H9 (cell line): Measurements from ENCODE around the gene ATXN3. TPM values are rescaled to one million over a fixed set of nuclear protein-coding genes. Genes with fewer than 3 reads are reported as not detected.
A peak's percentile ranks its signal among the peaks of the same experiment; 100 is the strongest.

ENCODE experiments used
- DNase-seq: peaks from one replicate; pipeline ENCODE4 v3.0.0-alpha.2; 2017
- H2AFZ ChIP-seq: one replicate; pipeline ENCODE4 v1.6.1; 2013; ENCODE audit warnings: mild to moderate bottlenecking, low read length, control low read depth, moderate library complexity
- H2AK5ac ChIP-seq: 2 replicates; pipeline ENCODE4 v1.6.1; 2013; ENCODE audit warnings: low read length, control low read depth, mixed read lengths; ENCODE audit not compliant: insufficient read length
- H2BK120ac ChIP-seq: one replicate; pipeline ENCODE4 v1.6.1; 2013; ENCODE audit warnings: low read depth, mild to moderate bottlenecking, low read length, control low read depth, inconsistent platforms; ENCODE audit not compliant: poor library complexity, severe bottlenecking
- H2BK12ac ChIP-seq: 2 replicates; pipeline ENCODE4 v1.6.1; 2013; ENCODE audit warnings: low read length, control low read depth, mixed read lengths, low read depth; ENCODE audit not compliant: insufficient read length
- H2BK15ac ChIP-seq: 2 replicates; pipeline ENCODE4 v1.6.1; 2013; ENCODE audit warnings: low read depth, low read length, control low read depth
- H2BK20ac ChIP-seq: one replicate; pipeline ENCODE4 v1.6.1; 2013; ENCODE audit warnings: low read depth, mild to moderate bottlenecking, low read length, control low read depth, inconsistent platforms; ENCODE audit not compliant: poor library complexity, severe bottlenecking
- H2BK5ac ChIP-seq: 2 replicates; pipeline ENCODE4 v1.6.1; 2013; ENCODE audit warnings: low read length, control low read depth, mixed read lengths; ENCODE audit not compliant: insufficient read length
- H3K14ac ChIP-seq: 2 replicates; pipeline ENCODE4 v1.6.1; 2013; ENCODE audit warnings: low read length, control low read depth; ENCODE audit not compliant: insufficient read depth
- H3K18ac ChIP-seq: 2 replicates; pipeline ENCODE4 v1.6.1; 2013; ENCODE audit warnings: low read depth, mild to moderate bottlenecking, mixed read lengths, low read length, control low read depth; ENCODE audit not compliant: insufficient read length
- H3K23ac ChIP-seq: 2 replicates; pipeline ENCODE4 v1.6.1; 2013; ENCODE audit warnings: low read length, control low read depth, mixed read lengths, low read depth; ENCODE audit not compliant: insufficient read length
- H3K23me2 ChIP-seq: 2 replicates; pipeline ENCODE4 v1.6.1; 2013; ENCODE audit warnings: low read depth, mild to moderate bottlenecking, mixed read lengths, low read length, control low read depth; ENCODE audit not compliant: insufficient read length, poor library complexity, severe bottlenecking
- H3K27ac ChIP-seq: 2 replicates; pipeline ENCODE4 v1.5.1; 2013; ENCODE audit warnings: low read length, control low read depth, mixed read lengths, low read depth; ENCODE audit not compliant: insufficient read length
- H3K27me3 ChIP-seq: 2 replicates; pipeline ENCODE4 v1.6.1; 2013; ENCODE audit warnings: low read length, control low read depth, inconsistent platforms; ENCODE audit not compliant: insufficient read depth
- H3K4ac ChIP-seq: 2 replicates; pipeline ENCODE4 v1.6.1; 2013; ENCODE audit warnings: low read depth, mild to moderate bottlenecking, control low read depth, inconsistent platforms, low read length, moderate library complexity
- H3K4me1 ChIP-seq: 2 replicates; pipeline ENCODE4 v1.6.1; 2013; ENCODE audit warnings: low read length, control low read depth, inconsistent platforms; ENCODE audit not compliant: insufficient read depth
- H3K4me2 ChIP-seq: 2 replicates; pipeline ENCODE4 v1.6.1; 2013; ENCODE audit warnings: low read length, control low read depth, mixed read lengths; ENCODE audit not compliant: insufficient read length, insufficient read depth
- H3K56ac ChIP-seq: 2 replicates; pipeline ENCODE4 v1.6.1; 2013; ENCODE audit warnings: low read depth, mild to moderate bottlenecking, mixed read lengths, low read length, control low read depth; ENCODE audit not compliant: insufficient read length
- H3K79me1 ChIP-seq: 2 replicates; pipeline ENCODE4 v1.6.1; 2013; ENCODE audit warnings: low read depth, mild to moderate bottlenecking, moderate library complexity, low read length, control low read depth, inconsistent platforms; ENCODE audit not compliant: insufficient read depth, poor library complexity, severe bottlenecking
- H3K79me2 ChIP-seq: 2 replicates; pipeline ENCODE4 v1.6.1; 2013; ENCODE audit warnings: low read length, control low read depth, inconsistent platforms; ENCODE audit not compliant: insufficient read depth
- H3K9ac ChIP-seq: 2 replicates; pipeline ENCODE4 v1.6.1; 2013; ENCODE audit warnings: low read length, control low read depth, mixed read lengths; ENCODE audit not compliant: insufficient read length; ENCODE audit errors: extremely low read depth
- H3K9me3 ChIP-seq: one replicate; pipeline ENCODE4 v1.6.1; 2013; ENCODE audit warnings: low read depth, low read length, inconsistent platforms; ENCODE audit not compliant: control insufficient read depth
- H3T11ph ChIP-seq: one replicate; pipeline ENCODE4 v1.6.1; 2013; ENCODE audit warnings: mild to moderate bottlenecking, low read length, control low read depth, inconsistent platforms
- H4K20me1 ChIP-seq: one replicate; pipeline ENCODE4 v1.6.1; 2013; ENCODE audit not compliant: control insufficient read depth, insufficient read length, insufficient read depth
- H4K5ac ChIP-seq: 2 replicates; pipeline ENCODE4 v1.6.1; 2013; ENCODE audit warnings: low read depth, mild to moderate bottlenecking, mixed read lengths, low read length, control low read depth; ENCODE audit not compliant: insufficient read length
- H4K8ac ChIP-seq: replicated peaks from 2 replicates; pipeline ENCODE4 v1.6.1; 2013; ENCODE audit warnings: low read length, control low read depth, mixed read lengths, low read depth; ENCODE audit not compliant: insufficient read length
- H4K91ac ChIP-seq: 2 replicates; pipeline ENCODE4 v1.6.1; 2013; ENCODE audit warnings: low read depth, mild to moderate bottlenecking, moderate library complexity, mixed read lengths, low read length, control low read depth; ENCODE audit not compliant: insufficient read length
- H3K27ac Mint-ChIP-seq, 3 experiments: 2 replicates in 2 of 3; 3 replicates in 1 of 3; pipeline ENCODE4 v1.8.0; 2020 to 2021; ENCODE audit warnings: mixed read lengths in 3 of 3, mild to moderate bottlenecking in 1 of 3, moderate library complexity in 1 of 3
- H3K27me3 Mint-ChIP-seq: 2 replicates; pipeline ENCODE4 v1.8.0; 2021; ENCODE audit warnings: low read depth, mild to moderate bottlenecking, moderate library complexity, mixed read lengths
- H3K36me3 Mint-ChIP-seq, 3 experiments: 2 replicates in 2 of 3; 3 replicates in 1 of 3; pipeline ENCODE4 v1.8.0; 2020 to 2021; ENCODE audit warnings: low read depth in 3 of 3, mixed read lengths in 3 of 3; ENCODE audit not compliant: insufficient read depth in 1 of 3
- H3K4me1 Mint-ChIP-seq, 2 experiments: 2 replicates each; pipeline ENCODE4 v1.8.0; 2020; ENCODE audit warnings: mixed read lengths in 2 of 2
- H3K4me3 Mint-ChIP-seq, 2 experiments: 2 replicates in 1 of 2; 3 replicates in 1 of 2; pipeline ENCODE4 v1.8.0; 2020 to 2021; ENCODE audit warnings: mild to moderate bottlenecking in 2 of 2, mixed read lengths in 2 of 2, moderate library complexity in 1 of 2
- H3K9me3 Mint-ChIP-seq, 2 experiments: 2 replicates in 1 of 2; 3 replicates in 1 of 2; pipeline ENCODE4 v1.8.0; 2020; ENCODE audit warnings: mild to moderate bottlenecking in 2 of 2, mixed read lengths in 2 of 2, moderate library complexity in 1 of 2
- CTCF ChIP-seq: fragments of 200-600 bp; sonication (generic); conservative IDR thresholded peaks from 3 replicates; pipeline ENCODE4 v1.8.0; 2021; ENCODE audit warnings: antibody characterized with exemption, mild to moderate bottlenecking
- WGBS: extraction: QIAGEN DNeasy Blood & Tissue Kit; methylation state at CpG from one replicate; pipeline ENCODE4 v1.1.7; 2013; ENCODE audit warnings: missing lambda C conversion rate, low lambda C conversion rate, mixed read lengths; ENCODE audit not compliant: insufficient read length; ENCODE audit errors: extremely low coverage; 5-methylcytosine and 5-hydroxymethylcytosine counted together
- long read RNA-seq: library from polyadenylated mRNA; unstranded; transcript quantifications from one replicate; pipeline ENCODE4 v2.0.0, GENCODE V29; 2020
- total RNA-seq: library from RNA; stranded (reverse); gene quantifications from 2 replicates; pipeline ENCODE4 v1.2.1, GENCODE V29; 2021

ATXN3 gene
- 26.7 and 29.7 TPM in 2 replicates for total RNA-seq
- long read RNA-seq, full-length matches to known transcripts = 74 of 97 reads
- long read RNA-seq, partial matches to known transcripts = 1 of 97 reads
- long read RNA-seq, other reads (novel, unspliced or antisense) = 22 of 97 reads

GRCh38 chr14:92106143-92106926 is at the start of gene ATXN3:
Gene ATXN3, minus strand, starts transcription at chr14:92106582. Its CDS starts 30 bp downstream, at chr14:92106552.
- peaks cover 22% of the 10 kb centered on the region; the same call in 1 of the 2 replicates for H3K79me2 ChIP-seq
- no CpG with 5 or more reads among the region's 66 CpGs for WGBS
- peak; percentile 77 for TF ChIP-seq CTCF

More at GRCh38 chr14:92106143-92106926, at the start of gene ATXN3:
- Histone ChIP-seq H3K23me2 (no peaks in the 10 kb centered on the region), H4K20me1 (no peaks in the 10 kb centered on the region), H3K23ac (no peak within 1 kb of the TSS), H2BK20ac (no peak within 1 kb of the TSS), H3K9me3 (no peaks in the 10 kb centered on the region), H3K18ac (no peak within 1 kb of the TSS), H3K4me2 (peak within 1 kb of the TSS; percentile 89), H3K27me3 (no peaks in the 10 kb centered on the region), H3K27ac (no peak within 1 kb of the TSS), H3K4me1 (peaks cover 2% of the 10 kb centered on the region), H3T11ph (no peak within 1 kb of the TSS), H4K5ac (no peak within 1 kb of the TSS), H2BK12ac (no peak within 1 kb of the TSS), H3K9ac (peak within 1 kb of the TSS; percentile 67), H3K79me1 (peaks cover 8% of the 10 kb centered on the region), H3K14ac (no peak within 1 kb of the TSS), H2BK120ac (no peak within 1 kb of the TSS), H4K8ac (no peak within 1 kb of the TSS), H2BK15ac (no peak within 1 kb of the TSS), H2BK5ac (no peak within 1 kb of the TSS), H2AK5ac (no peak within 1 kb of the TSS), H4K91ac (no peak within 1 kb of the TSS), H2AFZ (no peak within 1 kb of the TSS), H3K56ac (no peak within 1 kb of the TSS), H3K4ac (no peak within 1 kb of the TSS)
- Mint-ChIP-seq H3K9me3 (no peaks in the 10 kb centered on the region), H3K36me3 (no peaks in the 10 kb centered on the region), H3K4me3 (peak within 1 kb of the TSS; percentile 95 to 100), H3K27ac (peak within 1 kb of the TSS; percentile 70 to 97 (median 95)), H3K27me3 (no peaks in the 10 kb centered on the region), H3K4me1 (peaks cover 28 to 30% of the 10 kb centered on the region in 2 experiments)
- peak; percentile 98 for DNase-seq
